ENCODE results near the gene EYA2. TPM values are rescaled to one million over a fixed set of nuclear protein-coding genes. Genes with fewer than 3 reads are reported as not detected.

The EYA2 gene
- total RNA-seq, 4 donors from 2014 or later, result 9.7 to 22.1 (median 14.3) TPM

- intact Hi-C loops (cut with DNase I), result no loop called here
Measured at GRCh38 chr20:46850896-46851295, 43.7 kb upstream of the EYA2 start.

GRCh38 chr20:46851746-46852145 lies 42.9 kb upstream of the EYA2 start:
- Histone ChIP-seq H3K27ac (no peak overlapping the region), H3K4me3 (no peak overlapping the region), H3K9me3 (no peaks in the 10 kb centered on the region), H3K36me3 (no peaks in the 10 kb centered on the region), H3K4me1 (no peaks in the 10 kb centered on the region), H3K27me3 (peaks cover 0 to 15% (median 0%) of the 10 kb centered on the region in 4 donors)
- 71 to 82% methylated on average over 4 of the region's 4 CpGs for WGBS, 2 donors
- intact Hi-C loops (cut with DNase I), result no loop called here
- DNase-seq, result no peak
- TF ChIP-seq POLR2A (IDR thresholded peaks at IDR 0.05) (no peak), CTCF (IDR thresholded peaks at IDR 0.05) (no peak)

More at GRCh38 chr20:46850896-46851295, 43.7 kb upstream of the EYA2 start:
- no peak for DNase-seq
- H3K27me3 ChIP-seq, result peaks cover 0 to 15% (median 0%) of the 10 kb centered on the region in 4 donors
- H3K36me3 ChIP-seq, result no peaks in the 10 kb centered on the region
- no peaks in the 10 kb centered on the region for H3K9me3 ChIP-seq
- H3K4me3 ChIP-seq, result no peak overlapping the region
- H3K27ac ChIP-seq, result no peak overlapping the region
- 74 to 83% methylated on average over 7 of the region's 7 CpGs for WGBS, 2 donors
- TF ChIP-seq CTCF (IDR thresholded peaks at IDR 0.05), result no peak
- no peak for TF ChIP-seq POLR2A (IDR thresholded peaks at IDR 0.05)
- H3K4me1 ChIP-seq, result no peaks in the 10 kb centered on the region

GRCh38 chr20:46852313-46852712 lies 42.3 kb upstream of the EYA2 start:
- Histone ChIP-seq H3K27ac (no peak overlapping the region), H3K4me1 (no peaks in the 10 kb centered on the region), H3K9me3 (no peaks in the 10 kb centered on the region), H3K27me3 (peaks cover 0 to 15% (median 0%) of the 10 kb centered on the region in 4 donors), H3K4me3 (no peak overlapping the region), H3K36me3 (no peaks in the 10 kb centered on the region)
- no peak for TF ChIP-seq CTCF (IDR thresholded peaks at IDR 0.05)
- intact Hi-C loops (cut with DNase I), result no loop called here
- DNase-seq, result no peak
- 47 to 62% methylated on average over 2 to 4 of the region's 4 CpGs for WGBS, 2 donors

GRCh38 chr20:46853926-46854325 lies 40.7 kb upstream of the EYA2 start:
- Histone ChIP-seq H3K4me3 (no peak overlapping the region), H3K9me3 (no peaks in the 10 kb centered on the region), H3K27ac (no peak overlapping the region), H3K36me3 (no peaks in the 10 kb centered on the region), H3K4me1 (no peaks in the 10 kb centered on the region), H3K27me3 (peaks cover 0 to 11% (median 0%) of the 10 kb centered on the region in 4 donors)
- TF ChIP-seq CTCF (IDR thresholded peaks at IDR 0.05) (no peak), POLR2A (IDR thresholded peaks at IDR 0.05) (no peak)
- intact Hi-C loops (cut with DNase I), result no loop called here
- DNase-seq, result no peak
- WGBS, 2 donors, result 83 to 94% methylated on average over 10 of the region's 10 CpGs

GRCh38 chr20:46857061-46857831 lies 37.4 kb upstream of the EYA2 start:
- Histone ChIP-seq H3K36me3 (no peaks in the 10 kb centered on the region), H3K4me1 (no peaks in the 10 kb centered on the region), H3K9me3 (no peaks in the 10 kb centered on the region), H3K4me3 (no peak overlapping the region), H3K27ac (no peak overlapping the region), H3K27me3 (no peaks in the 10 kb centered on the region)
- WGBS, 2 donors, result 43 to 64% methylated on average over 6 of the region's 6 CpGs
- DNase-seq, result no peak
- TF ChIP-seq CTCF (IDR thresholded peaks at IDR 0.05), result no peak
- no peak for TF ChIP-seq POLR2A (IDR thresholded peaks at IDR 0.05)
- intact Hi-C loops (cut with DNase I), result no loop called here
